ENCODE results near the gene ESRRB. TPM values are rescaled to one million over a fixed set of nuclear protein-coding genes. Genes with fewer than 3 reads are reported as not detected.

ESRRB gene
- polyA plus RNA-seq, 1 of the 3 experiments (the other 2 are of a cell fraction), result 0.05 TPM

DNA sequence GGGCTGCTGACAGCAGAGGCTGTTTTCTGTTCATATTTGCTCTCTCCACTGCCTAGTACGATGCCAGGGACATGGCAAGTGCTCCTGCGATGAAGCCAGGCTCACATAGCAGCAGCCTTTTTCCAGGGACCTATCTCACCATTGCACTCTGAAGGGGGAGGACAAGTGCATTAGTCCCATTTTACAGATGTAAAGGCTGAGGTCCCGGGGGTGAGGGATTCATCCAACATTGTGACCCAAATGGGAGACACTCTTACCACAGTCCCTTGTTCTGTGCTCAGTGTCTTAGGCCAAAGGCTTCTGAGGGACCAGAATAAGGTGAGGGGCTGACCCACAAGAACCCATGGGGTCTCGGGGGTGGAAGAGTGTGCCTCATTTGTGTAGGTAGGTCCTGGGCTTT lies 21.6 kb upstream of the ESRRB start:
- Histone ChIP-seq H3K36me3 (replicated peaks in 1 of 2; ENCODE audit: control insufficient read depth in 1 of 2, insufficient read depth in 2 of 2, low read length in 1 of 2) (no peaks in the 10 kb centered on the region), H3K9me2 (no peaks in the 10 kb centered on the region), H3K4me1 (ENCODE audit: control insufficient read depth in 1 of 2, insufficient read depth in 2 of 2, low read depth in 1 of 2, low read length in 1 of 2) (no peaks in the 10 kb centered on the region; a peak in 1 of 4 replicates), H3K4me3 (ENCODE audit: low read depth in 2 of 2, low read length in 1 of 2) (no peak overlapping the region), H3K27ac (ENCODE audit: low read depth in 2 of 2, low read length in 1 of 2) (no peak overlapping the region), H4K20me1 (ENCODE audit: insufficient read depth) (0 out of 2 replicates have a peak, but pooled peaks cover 3% of the 10 kb centered on the region), H3K79me2 (ENCODE audit: insufficient read depth) (no peaks in the 10 kb centered on the region), H3K9me3 (no peaks in the 10 kb centered on the region), H3K4me2 (no peak overlapping the region), H2AFZ (ENCODE audit: low read depth) (no peak overlapping the region), H3K27me3 (ENCODE audit: insufficient read depth) (peaks cover 29% of the 10 kb centered on the region; the same call in 1 of the 2 replicates), H3F3A (replicated peaks; ENCODE audit: insufficient read depth) (peaks cover 3% of the 10 kb centered on the region), H3K9ac (no peak overlapping the region)
- ChIA-PET CTCF (interaction anchor here (1.3 to 11.9 kb wide), 8 partner anchors 9 to 345 kb away, joined by 3 to 221 read pairs (median 10); no protein-coding TSS in a partner anchor), POLR2A (no interaction called here)
- WGBS (ENCODE audit: low lambda C conversion rate), result 51% methylated on average over 4 of the region's 4 CpGs
- no peak for DNase-seq
- TF ChIP-seq CHD2 (IDR thresholded peaks at IDR 0.05; ENCODE audit: low read length, partially characterized antibody) (no peak), SMC3 (IDR thresholded peaks at IDR 0.05; ENCODE audit: low read depth, low read length) (no peak), GATA2 (CRISPR knock-in tag; IDR thresholded peaks at IDR 0.05) (no peak), YY1 (IDR thresholded peaks at IDR 0.05; ENCODE audit: low read depth) (no peak), RFX5 (IDR thresholded peaks at IDR 0.05; ENCODE audit: low read length) (no peak), NFIC (IDR thresholded peaks at IDR 0.05; ENCODE audit: borderline replicate concordance) (no peak), GABPA (IDR thresholded peaks at IDR 0.05; ENCODE audit: low read depth) (no peak), FOSL2 (IDR thresholded peaks at IDR 0.05; ENCODE audit: borderline replicate concordance, low read depth) (no peak), MXI1 (IDR thresholded peaks at IDR 0.05; ENCODE audit: low read depth, low read length) (no peak), TAF1 (IDR thresholded peaks at IDR 0.05; ENCODE audit: borderline replicate concordance, low read depth, low read length) (no peak), POLR2AphosphoS5 (IDR thresholded peaks at IDR 0.05; ENCODE audit: low read depth, low read length) (no peak), FOXJ3 (CRISPR knock-in tag; IDR thresholded peaks at IDR 0.05) (no peak), RAD21 (IDR thresholded peaks at IDR 0.05; ENCODE audit: low read length) (no peak), ELF1 (IDR thresholded peaks at IDR 0.05) (no peak)
- TF ChIP-seq, protein P1, sequence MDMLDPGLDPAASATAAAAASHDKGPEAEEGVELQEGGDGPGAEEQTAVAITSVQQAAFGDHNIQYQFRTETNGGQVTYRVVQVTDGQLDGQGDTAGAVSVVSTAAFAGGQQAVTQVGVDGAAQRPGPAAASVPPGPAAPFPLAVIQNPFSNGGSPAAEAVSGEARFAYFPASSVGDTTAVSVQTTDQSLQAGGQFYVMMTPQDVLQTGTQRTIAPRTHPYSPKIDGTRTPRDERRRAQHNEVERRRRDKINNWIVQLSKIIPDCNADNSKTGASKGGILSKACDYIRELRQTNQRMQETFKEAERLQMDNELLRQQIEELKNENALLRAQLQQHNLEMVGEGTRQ (IDR thresholded peaks at IDR 0.05; ENCODE audit: borderline replicate concordance, low read depth, low read length), result no peak
- TF ChIP-seq, protein P2, sequence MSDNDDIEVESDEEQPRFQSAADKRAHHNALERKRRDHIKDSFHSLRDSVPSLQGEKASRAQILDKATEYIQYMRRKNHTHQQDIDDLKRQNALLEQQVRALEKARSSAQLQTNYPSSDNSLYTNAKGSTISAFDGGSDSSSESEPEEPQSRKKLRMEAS (IDR thresholded peaks at IDR 0.05; ENCODE audit: low read depth), result no peak
- TF ChIP-seq, protein P3, sequence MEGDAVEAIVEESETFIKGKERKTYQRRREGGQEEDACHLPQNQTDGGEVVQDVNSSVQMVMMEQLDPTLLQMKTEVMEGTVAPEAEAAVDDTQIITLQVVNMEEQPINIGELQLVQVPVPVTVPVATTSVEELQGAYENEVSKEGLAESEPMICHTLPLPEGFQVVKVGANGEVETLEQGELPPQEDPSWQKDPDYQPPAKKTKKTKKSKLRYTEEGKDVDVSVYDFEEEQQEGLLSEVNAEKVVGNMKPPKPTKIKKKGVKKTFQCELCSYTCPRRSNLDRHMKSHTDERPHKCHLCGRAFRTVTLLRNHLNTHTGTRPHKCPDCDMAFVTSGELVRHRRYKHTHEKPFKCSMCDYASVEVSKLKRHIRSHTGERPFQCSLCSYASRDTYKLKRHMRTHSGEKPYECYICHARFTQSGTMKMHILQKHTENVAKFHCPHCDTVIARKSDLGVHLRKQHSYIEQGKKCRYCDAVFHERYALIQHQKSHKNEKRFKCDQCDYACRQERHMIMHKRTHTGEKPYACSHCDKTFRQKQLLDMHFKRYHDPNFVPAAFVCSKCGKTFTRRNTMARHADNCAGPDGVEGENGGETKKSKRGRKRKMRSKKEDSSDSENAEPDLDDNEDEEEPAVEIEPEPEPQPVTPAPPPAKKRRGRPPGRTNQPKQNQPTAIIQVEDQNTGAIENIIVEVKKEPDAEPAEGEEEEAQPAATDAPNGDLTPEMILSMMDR (IDR thresholded peaks at IDR 0.05), result no peak
- TF ChIP-seq, protein P4, sequence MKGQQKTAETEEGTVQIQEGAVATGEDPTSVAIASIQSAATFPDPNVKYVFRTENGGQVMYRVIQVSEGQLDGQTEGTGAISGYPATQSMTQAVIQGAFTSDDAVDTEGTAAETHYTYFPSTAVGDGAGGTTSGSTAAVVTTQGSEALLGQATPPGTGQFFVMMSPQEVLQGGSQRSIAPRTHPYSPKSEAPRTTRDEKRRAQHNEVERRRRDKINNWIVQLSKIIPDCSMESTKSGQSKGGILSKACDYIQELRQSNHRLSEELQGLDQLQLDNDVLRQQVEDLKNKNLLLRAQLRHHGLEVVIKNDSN (IDR thresholded peaks at IDR 0.05; ENCODE audit: borderline replicate concordance, low read depth), result no peak
